ENCODE results near the gene CASP4.

DNA sequence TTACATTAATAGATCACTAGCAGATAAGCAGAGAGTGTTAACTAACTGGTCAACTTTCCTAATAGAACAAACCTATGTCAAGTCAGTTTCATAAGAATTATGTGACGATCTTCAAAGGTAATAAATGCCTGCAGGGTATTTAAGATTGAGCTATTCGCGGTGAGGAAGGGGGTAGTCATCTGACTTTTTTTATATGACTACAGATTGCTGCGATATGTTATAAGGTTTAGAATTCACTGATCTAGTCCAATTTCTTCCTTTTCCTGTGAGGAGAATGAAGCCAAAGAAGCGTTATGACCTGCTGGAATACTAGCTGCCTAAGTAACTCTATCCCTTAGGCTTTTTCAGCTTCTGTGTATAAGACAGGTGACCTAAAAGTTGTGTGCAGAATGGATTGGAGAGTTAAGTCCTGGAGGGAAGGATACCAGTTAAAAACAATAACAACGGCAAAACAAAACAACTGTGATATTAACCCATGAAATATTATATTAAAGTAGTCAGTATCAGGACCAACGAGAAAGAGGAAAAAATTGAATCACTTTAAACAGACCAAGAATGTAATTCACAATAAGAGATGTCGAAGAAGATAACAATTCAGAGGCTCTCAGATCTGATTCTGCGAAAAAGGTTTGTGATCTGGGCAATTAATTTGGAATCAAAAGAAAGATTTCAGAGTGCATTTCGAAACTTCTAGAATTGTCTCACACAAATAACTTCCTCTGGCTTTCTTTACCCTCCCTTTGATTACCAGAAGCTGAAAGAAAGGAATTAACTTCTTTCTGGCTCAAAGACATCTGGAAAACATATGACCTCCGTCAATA is 630 bp downstream of the CASP4 start:
- TF ChIP-seq, protein P1, sequence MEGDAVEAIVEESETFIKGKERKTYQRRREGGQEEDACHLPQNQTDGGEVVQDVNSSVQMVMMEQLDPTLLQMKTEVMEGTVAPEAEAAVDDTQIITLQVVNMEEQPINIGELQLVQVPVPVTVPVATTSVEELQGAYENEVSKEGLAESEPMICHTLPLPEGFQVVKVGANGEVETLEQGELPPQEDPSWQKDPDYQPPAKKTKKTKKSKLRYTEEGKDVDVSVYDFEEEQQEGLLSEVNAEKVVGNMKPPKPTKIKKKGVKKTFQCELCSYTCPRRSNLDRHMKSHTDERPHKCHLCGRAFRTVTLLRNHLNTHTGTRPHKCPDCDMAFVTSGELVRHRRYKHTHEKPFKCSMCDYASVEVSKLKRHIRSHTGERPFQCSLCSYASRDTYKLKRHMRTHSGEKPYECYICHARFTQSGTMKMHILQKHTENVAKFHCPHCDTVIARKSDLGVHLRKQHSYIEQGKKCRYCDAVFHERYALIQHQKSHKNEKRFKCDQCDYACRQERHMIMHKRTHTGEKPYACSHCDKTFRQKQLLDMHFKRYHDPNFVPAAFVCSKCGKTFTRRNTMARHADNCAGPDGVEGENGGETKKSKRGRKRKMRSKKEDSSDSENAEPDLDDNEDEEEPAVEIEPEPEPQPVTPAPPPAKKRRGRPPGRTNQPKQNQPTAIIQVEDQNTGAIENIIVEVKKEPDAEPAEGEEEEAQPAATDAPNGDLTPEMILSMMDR (IDR thresholded peaks at IDR 0.05; ENCODE audit: insufficient read depth, low read depth, low read length) = no peak
- TF ChIP-seq EZH2 (IDR thresholded peaks at IDR 0.05; ENCODE audit: insufficient read depth, low read length) = no peak

Measured in astrocyte (in vitro differentiated cells and primary cell).